SK-N-SH treated with all-trans-retinoic acid at 6 μM for 48 hours (cell line): Measurements from ENCODE around the gene GNA12.

Experiments
- ATAC-seq: fragments of 200-7000 bp; cut with Tn5 transposase; 3 replicates; pipeline ENCODE4 v1.9.1; 2020; ENCODE audit warnings: mild to moderate bottlenecking, moderate library complexity
- ARNTL ChIP-seq: fragments of 450-650 bp; formaldehyde crosslinking; IDR thresholded peaks from 2 replicates; pipeline ENCODE4 v1.5.0; 2020; ENCODE audit warnings: low read depth, mild to moderate bottlenecking, moderate library complexity, borderline replicate concordance
- CREB5 ChIP-seq: fragments of 250-450 bp; sonication (Bioruptor Pico); IDR thresholded peaks from 2 replicates; pipeline ENCODE4 v1.5.1; 2020; ENCODE audit warnings: low read depth, mild to moderate bottlenecking, moderate library complexity
- CSDC2 ChIP-seq: fragments of 250-450 bp; sonication (Bioruptor Pico); IDR thresholded peaks from 2 replicates; pipeline ENCODE4 v1.5.0; 2020; ENCODE audit warnings: mild to moderate bottlenecking, moderate library complexity
- CSRNP3 ChIP-seq: fragments of 250-450 bp; sonication (Bioruptor Pico); IDR thresholded peaks from 2 replicates; pipeline ENCODE4 v1.5.1; 2021; ENCODE audit warnings: mild to moderate bottlenecking, moderate library complexity
- ESRRG ChIP-seq: fragments of 250-450 bp; sonication (Bioruptor Pico); IDR thresholded peaks from 2 replicates; pipeline ENCODE4 v1.6.1; 2021; ENCODE audit warnings: mild to moderate bottlenecking
- GLIS3 ChIP-seq: fragments of 250-450 bp; sonication (Bioruptor Pico); IDR thresholded peaks from 2 replicates; pipeline ENCODE4 v1.5.0; 2020; ENCODE audit warnings: mild to moderate bottlenecking, moderate library complexity
- ISL1 ChIP-seq: fragments of 250-450 bp; sonication (Bioruptor Pico); IDR thresholded peaks from 2 replicates; pipeline ENCODE4 v2.1.2; 2022; ENCODE audit warnings: mild to moderate bottlenecking, moderate library complexity
- PATZ1 ChIP-seq: fragments of 250-450 bp; sonication (Bioruptor Pico); IDR thresholded peaks from 2 replicates; pipeline ENCODE4 v1.8.0; 2020; ENCODE audit warnings: mild to moderate bottlenecking, moderate library complexity, borderline replicate concordance
- PPARA ChIP-seq: fragments of 250-450 bp; sonication (Bioruptor Pico); IDR thresholded peaks from 2 replicates; pipeline ENCODE4 v1.5.0; 2020; ENCODE audit warnings: mild to moderate bottlenecking, borderline replicate concordance
- RARB ChIP-seq: fragments of 250-450 bp; sonication (Bioruptor Pico); IDR thresholded peaks from 2 replicates; pipeline ENCODE4 v1.8.0; 2021; ENCODE audit warnings: mild to moderate bottlenecking, moderate library complexity
- SNAI2 ChIP-seq: fragments of 250-450 bp; sonication (Bioruptor Pico); IDR thresholded peaks from 2 replicates; pipeline ENCODE4 v1.5.0; 2020; ENCODE audit warnings: mild to moderate bottlenecking, moderate library complexity
- TCF4 ChIP-seq: fragments of 250-450 bp; sonication (Bioruptor Pico); IDR thresholded peaks from 2 replicates; pipeline ENCODE4 v1.8.0; 2021; ENCODE audit warnings: mild to moderate bottlenecking, moderate library complexity, borderline replicate concordance
- TOX ChIP-seq: fragments of 250-450 bp; sonication (Bioruptor Pico); IDR thresholded peaks from 2 replicates; pipeline ENCODE4 v1.8.0; 2021; ENCODE audit warnings: mild to moderate bottlenecking, moderate library complexity, borderline replicate concordance
- TSHZ2 ChIP-seq: fragments of 250-450 bp; sonication (Bioruptor Pico); IDR thresholded peaks from 2 replicates; pipeline ENCODE4 v1.5.0; 2020; ENCODE audit warnings: mild to moderate bottlenecking, moderate library complexity
- ZC3H10 ChIP-seq: fragments of 250-450 bp; sonication (Bioruptor Pico); IDR thresholded peaks from 2 replicates; pipeline ENCODE4 v1.5.1; 2021; ENCODE audit warnings: mild to moderate bottlenecking, moderate library complexity
- ZFP3 ChIP-seq: fragments of 250-450 bp; sonication (Bioruptor Pico); IDR thresholded peaks from 2 replicates; pipeline ENCODE4 v1.5.0; 2020; ENCODE audit warnings: mild to moderate bottlenecking, moderate library complexity
- ZFP30 ChIP-seq: fragments of 450-650 bp; formaldehyde crosslinking; IDR thresholded peaks from 2 replicates; pipeline ENCODE4 v1.5.0; 2022; ENCODE audit warnings: mild to moderate bottlenecking, moderate library complexity
- ZNF565 ChIP-seq: fragments of 450-650 bp; formaldehyde crosslinking; conservative IDR thresholded peaks from 2 replicates; pipeline ENCODE4 v1.5.0; 2020; ENCODE audit warnings: low read depth, mild to moderate bottlenecking, moderate library complexity
- ZNF70 ChIP-seq: fragments of 450-650 bp; formaldehyde crosslinking; IDR thresholded peaks from 2 replicates; pipeline ENCODE4 v1.5.0; 2020; ENCODE audit warnings: mild to moderate bottlenecking, moderate library complexity
- ZNF8 ChIP-seq: fragments of 450-650 bp; formaldehyde crosslinking; IDR thresholded peaks from 2 replicates; pipeline ENCODE4 v1.5.0; 2020; ENCODE audit warnings: mild to moderate bottlenecking, moderate library complexity

GNA12 gene

GRCh38 chr7:2759736-2760097 lies 84.4 kb downstream of the GNA12 start:
- ATAC-seq = no peak
- TF ChIP-seq ZFP3 (no peak), ZNF8 (CRISPR knock-in tag) (no peak), CSDC2 (CRISPR knock-in tag) (no peak), GLIS3 (CRISPR knock-in tag) (no peak), PATZ1 (CRISPR knock-in tag) (no peak), TOX (no peak), RARB (CRISPR knock-in tag) (no peak), ZC3H10 (CRISPR knock-in tag) (no peak)
- TF ChIP-seq, all 23 proteins: peak for 0

GRCh38 chr7:2758673-2759616 lies 85.2 kb downstream of the GNA12 start:
- TF ChIP-seq ZFP3 (no peak), CREB5 (CRISPR knock-in tag) (no peak), ESRRG (no peak), CSDC2 (CRISPR knock-in tag) (0 out of 2 replicates have a peak, but pooled peaks have one; percentile 10), TOX (no peak), ZNF565 (CRISPR knock-in tag) (no peak), SNAI2 (CRISPR knock-in tag) (0 out of 2 replicates have a peak, but pooled peaks have one; percentile 16)
- no peak for ATAC-seq

- TF ChIP-seq ZNF70 (CRISPR knock-in tag) (peak; percentile 90), CSDC2 (CRISPR knock-in tag) (0 out of 2 replicates have a peak, but pooled peaks have one; percentile 28), ZNF565 (CRISPR knock-in tag) (peak; percentile 44; the same call in 1 of the 2 replicates), PPARA (CRISPR knock-in tag) (no peak), TCF4 (CRISPR knock-in tag) (peak; percentile 79; the same call in 1 of the 2 replicates), ISL1 (CRISPR knock-in tag) (peak; percentile 84), CSRNP3 (CRISPR knock-in tag) (peak; percentile 82; the same call in 1 of the 2 replicates), ZC3H10 (CRISPR knock-in tag) (peak; percentile 69; the same call in 1 of the 2 replicates), TSHZ2 (CRISPR knock-in tag) (no peak), ZFP30 (CRISPR knock-in tag) (no peak), PATZ1 (CRISPR knock-in tag) (peak; percentile 92), TOX (peak; percentile 78), ZNF8 (CRISPR knock-in tag) (no peak; the same call in 1 of the 2 replicates), ARNTL (no peak), ZFP3 (no peak), CREB5 (CRISPR knock-in tag) (0 out of 2 replicates have a peak, but pooled peaks have one; percentile 39)
- peak; percentile 90 for ATAC-seq
Measured at GRCh38 chr7:2757904-2758672, 86.0 kb downstream of the GNA12 start.
